GM12878 (cell line): ENCODE data around the gene GLE1. TPM values are rescaled to one million over a fixed set of nuclear protein-coding genes. Genes with fewer than 3 reads are reported as not detected.

Source experiments
- NR2C2 ChIP-seq: IDR thresholded peaks from 2 replicates; pipeline ENCODE4 v1.6.1; 2011; ENCODE audit warnings: borderline replicate concordance, low read depth; ENCODE audit not compliant: control insufficient read depth, insufficient read length
- RAD51 ChIP-seq: fragments of 450-650 bp; IDR thresholded peaks from 2 replicates; pipeline ENCODE4 v1.6.1; 2016; ENCODE audit warnings: moderate library complexity, mild to moderate bottlenecking, inconsistent platforms
- TCF3 ChIP-seq: IDR thresholded peaks from 2 replicates; pipeline ENCODE4 v1.6.1; 2012; ENCODE audit warnings: low read depth, mild to moderate bottlenecking, low read length, borderline replicate concordance; ENCODE audit not compliant: insufficient read depth
- YY1 ChIP-seq: IDR thresholded peaks from 2 replicates; pipeline ENCODE4 v1.6.1; 2011; ENCODE audit warnings: low read depth, mild to moderate bottlenecking, low read length
- ZZZ3 ChIP-seq: IDR thresholded peaks from 2 replicates; pipeline ENCODE4 v1.6.1; 2011; ENCODE audit warnings: low read depth; ENCODE audit not compliant: control insufficient read depth, insufficient read length
- polyA plus RNA-seq, 11 experiments: library from polyadenylated mRNA; depleted of rRNA in 4 of 11; unstranded in 6 of 11; stranded (reverse) in 5 of 11; fragments of >200 nt; fragmentation: Nextera tagmentation in 4 of 11; fragmentation: Illumina TruSeq in 1 of 11; extraction: Ambion mirVana in 4 of 11; extraction: Trizol in 1 of 11; gene quantifications; 1 replicate in 1 of 11; 2 replicates in 10 of 11; pipeline versions ENCODE4 v1.2.1 to v1.2.3, GENCODE V29; 2011 to 2016; ENCODE audit warnings: inconsistent platforms in 2 of 11, missing spikeins in 2 of 11, low read depth in 1 of 11
- small RNA-seq: library from RNA; depleted of rRNA; stranded (forward); fragments of <200 nt; gene quantifications from one replicate; pipeline ENCODE3, GENCODE V24; 2014
- total RNA-seq, 4 experiments: library from RNA; depleted of rRNA in 3 of 4; stranded (reverse); fragments of >200 nt in 3 of 4; fragmentation: Illumina TruSeq in 1 of 4; extraction: Trizol in 1 of 4; gene quantifications; 2 replicates each; pipeline versions ENCODE4 v1.2.1 to v1.2.3, GENCODE V29; 2013 to 2021
- TF ChIP-seq, protein P1 (sequence below): fragments of 450-650 bp; IDR thresholded peaks from 2 replicates; pipeline ENCODE4 v1.6.1; 2017; ENCODE audit warnings: mild to moderate bottlenecking, moderate library complexity
- TF ChIP-seq, protein P2 (sequence below): fragments of 450-650 bp; IDR thresholded peaks from 2 replicates; pipeline ENCODE4 v1.6.1; 2017; ENCODE audit warnings: mild to moderate bottlenecking, low read depth, inconsistent platforms; ENCODE audit not compliant: poor library complexity, severe bottlenecking
- TF ChIP-seq, protein P3 (sequence below): fragments of 450-650 bp; IDR thresholded peaks from 2 replicates; pipeline ENCODE4 v1.6.1; 2017; ENCODE audit warnings: low read depth, mild to moderate bottlenecking, moderate library complexity

GLE1 gene
- total and polyA plus RNA-seq, 10 of the 15 experiments (the other 5 are each of a cell fraction or from before 2014, with no cell fraction given): 17.4 to 52.0 (median 37.7) TPM

DNA sequence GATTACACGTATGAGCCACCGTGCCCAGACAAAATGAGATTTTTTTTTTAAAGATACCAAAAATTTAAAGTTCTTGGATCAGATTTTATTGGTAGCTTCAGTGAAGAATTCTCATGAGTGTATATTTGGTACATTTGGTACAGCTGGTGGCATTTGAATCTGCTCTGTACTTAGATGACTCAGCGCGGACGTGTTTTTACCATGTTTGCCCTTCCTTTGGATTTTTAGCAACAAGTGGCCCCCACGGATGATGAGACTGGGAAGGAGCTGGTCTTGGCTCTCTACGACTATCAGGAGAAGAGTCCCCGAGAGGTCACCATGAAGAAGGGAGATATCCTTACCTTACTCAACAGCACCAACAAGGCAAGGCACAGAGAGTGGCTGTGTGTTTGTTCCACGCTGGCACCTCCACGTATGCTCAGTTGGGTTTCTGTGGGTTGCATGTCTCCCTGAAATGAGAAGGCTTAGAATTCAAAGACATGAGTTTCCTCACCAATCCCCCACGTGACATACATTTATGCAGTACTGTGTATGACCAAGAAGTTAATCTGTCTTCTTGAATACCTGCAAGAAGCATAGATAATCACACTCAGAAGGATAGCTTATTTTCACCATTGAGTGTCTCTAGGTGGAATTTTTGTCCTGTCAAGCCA lies 84.2 kb downstream of the GLE1 start (continued):
- TF ChIP-seq, protein P1, sequence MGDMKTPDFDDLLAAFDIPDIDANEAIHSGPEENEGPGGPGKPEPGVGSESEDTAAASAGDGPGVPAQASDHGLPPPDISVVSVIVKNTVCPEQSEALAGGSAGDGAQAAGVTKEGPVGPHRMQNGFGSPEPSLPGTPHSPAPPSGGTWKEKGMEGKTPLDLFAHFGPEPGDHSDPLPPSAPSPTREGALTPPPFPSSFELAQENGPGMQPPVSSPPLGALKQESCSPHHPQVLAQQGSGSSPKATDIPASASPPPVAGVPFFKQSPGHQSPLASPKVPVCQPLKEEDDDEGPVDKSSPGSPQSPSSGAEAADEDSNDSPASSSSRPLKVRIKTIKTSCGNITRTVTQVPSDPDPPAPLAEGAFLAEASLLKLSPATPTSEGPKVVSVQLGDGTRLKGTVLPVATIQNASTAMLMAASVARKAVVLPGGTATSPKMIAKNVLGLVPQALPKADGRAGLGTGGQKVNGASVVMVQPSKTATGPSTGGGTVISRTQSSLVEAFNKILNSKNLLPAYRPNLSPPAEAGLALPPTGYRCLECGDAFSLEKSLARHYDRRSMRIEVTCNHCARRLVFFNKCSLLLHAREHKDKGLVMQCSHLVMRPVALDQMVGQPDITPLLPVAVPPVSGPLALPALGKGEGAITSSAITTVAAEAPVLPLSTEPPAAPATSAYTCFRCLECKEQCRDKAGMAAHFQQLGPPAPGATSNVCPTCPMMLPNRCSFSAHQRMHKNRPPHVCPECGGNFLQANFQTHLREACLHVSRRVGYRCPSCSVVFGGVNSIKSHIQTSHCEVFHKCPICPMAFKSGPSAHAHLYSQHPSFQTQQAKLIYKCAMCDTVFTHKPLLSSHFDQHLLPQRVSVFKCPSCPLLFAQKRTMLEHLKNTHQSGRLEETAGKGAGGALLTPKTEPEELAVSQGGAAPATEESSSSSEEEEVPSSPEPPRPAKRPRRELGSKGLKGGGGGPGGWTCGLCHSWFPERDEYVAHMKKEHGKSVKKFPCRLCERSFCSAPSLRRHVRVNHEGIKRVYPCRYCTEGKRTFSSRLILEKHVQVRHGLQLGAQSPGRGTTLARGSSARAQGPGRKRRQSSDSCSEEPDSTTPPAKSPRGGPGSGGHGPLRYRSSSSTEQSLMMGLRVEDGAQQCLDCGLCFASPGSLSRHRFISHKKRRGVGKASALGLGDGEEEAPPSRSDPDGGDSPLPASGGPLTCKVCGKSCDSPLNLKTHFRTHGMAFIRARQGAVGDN: no peak
- TF ChIP-seq, protein P2, sequence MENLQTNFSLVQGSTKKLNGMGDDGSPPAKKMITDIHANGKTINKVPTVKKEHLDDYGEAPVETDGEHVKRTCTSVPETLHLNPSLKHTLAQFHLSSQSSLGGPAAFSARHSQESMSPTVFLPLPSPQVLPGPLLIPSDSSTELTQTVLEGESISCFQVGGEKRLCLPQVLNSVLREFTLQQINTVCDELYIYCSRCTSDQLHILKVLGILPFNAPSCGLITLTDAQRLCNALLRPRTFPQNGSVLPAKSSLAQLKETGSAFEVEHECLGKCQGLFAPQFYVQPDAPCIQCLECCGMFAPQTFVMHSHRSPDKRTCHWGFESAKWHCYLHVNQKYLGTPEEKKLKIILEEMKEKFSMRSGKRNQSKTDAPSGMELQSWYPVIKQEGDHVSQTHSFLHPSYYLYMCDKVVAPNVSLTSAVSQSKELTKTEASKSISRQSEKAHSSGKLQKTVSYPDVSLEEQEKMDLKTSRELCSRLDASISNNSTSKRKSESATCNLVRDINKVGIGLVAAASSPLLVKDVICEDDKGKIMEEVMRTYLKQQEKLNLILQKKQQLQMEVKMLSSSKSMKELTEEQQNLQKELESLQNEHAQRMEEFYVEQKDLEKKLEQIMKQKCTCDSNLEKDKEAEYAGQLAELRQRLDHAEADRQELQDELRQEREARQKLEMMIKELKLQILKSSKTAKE: no peak
- TF ChIP-seq, protein P3, sequence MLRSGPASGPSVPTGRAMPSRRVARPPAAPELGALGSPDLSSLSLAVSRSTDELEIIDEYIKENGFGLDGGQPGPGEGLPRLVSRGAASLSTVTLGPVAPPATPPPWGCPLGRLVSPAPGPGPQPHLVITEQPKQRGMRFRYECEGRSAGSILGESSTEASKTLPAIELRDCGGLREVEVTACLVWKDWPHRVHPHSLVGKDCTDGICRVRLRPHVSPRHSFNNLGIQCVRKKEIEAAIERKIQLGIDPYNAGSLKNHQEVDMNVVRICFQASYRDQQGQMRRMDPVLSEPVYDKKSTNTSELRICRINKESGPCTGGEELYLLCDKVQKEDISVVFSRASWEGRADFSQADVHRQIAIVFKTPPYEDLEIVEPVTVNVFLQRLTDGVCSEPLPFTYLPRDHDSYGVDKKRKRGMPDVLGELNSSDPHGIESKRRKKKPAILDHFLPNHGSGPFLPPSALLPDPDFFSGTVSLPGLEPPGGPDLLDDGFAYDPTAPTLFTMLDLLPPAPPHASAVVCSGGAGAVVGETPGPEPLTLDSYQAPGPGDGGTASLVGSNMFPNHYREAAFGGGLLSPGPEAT: no peak
- TF ChIP-seq NR2C2 (no peak), TCF3 (no peak), RAD51 (no peak), ZZZ3 (no peak), YY1 (no peak)

Small RNAs within 50 kb of the gene (small RNA-seq; reads per million reads assigned to genes)
- gene RNU7-171P: not detected

Other genes starting within 250 kb of the GLE1 start
Only the 7 nearest of the 13 such genes appear.
- gene COQ4, start 181.9 kb upstream of the GLE1 start, total RNA-seq (2014; rRNA removed): 57.6 and 64.1 TPM in 2 replicates
- gene COQ4, start 181.9 kb upstream of the GLE1 start, total RNA-seq (2014; rRNA removed; fragmentation: Illumina TruSeq; extraction: Trizol): 22.7 and 23.7 TPM in 2 replicates
- 39.3 and 39.4 TPM in 2 replicates for gene COQ4, start 181.9 kb upstream of the GLE1 start, total RNA-seq (2021)
- gene COQ4, start 181.9 kb upstream of the GLE1 start, polyA plus RNA-seq (2011; rRNA removed): 23.7 and 37.9 TPM in 2 replicates
- 12.4 and 23.9 TPM in 2 replicates for gene COQ4, start 181.9 kb upstream of the GLE1 start, polyA plus RNA-seq (2014; fragmentation: Illumina TruSeq; extraction: Trizol)
- gene COQ4, start 181.9 kb upstream of the GLE1 start, polyA plus RNA-seq (2014; fragmentation: Nextera tagmentation; extraction: Ambion mirVana): 1 to 10 TPM; 3.8 to 9.1 TPM
- gene COQ4, start 181.9 kb upstream of the GLE1 start, polyA plus RNA-seq (2014; rRNA removed): 61.6 and 62.2 TPM in 2 replicates
- 10 to 100 TPM; 60.5 to 61.1 TPM for gene COQ4, start 181.9 kb upstream of the GLE1 start, polyA plus RNA-seq (2016; fragmentation: Nextera tagmentation; extraction: Ambion mirVana)
- 9.8 and 14.0 TPM in 2 replicates for gene SLC27A4, start 164.2 kb upstream of the GLE1 start, total RNA-seq (2014; rRNA removed)
- gene SLC27A4, start 164.2 kb upstream of the GLE1 start, total RNA-seq (2014; rRNA removed; fragmentation: Illumina TruSeq; extraction: Trizol): 4.2 and 5.8 TPM in 2 replicates
- gene SLC27A4, start 164.2 kb upstream of the GLE1 start, total RNA-seq (2021): 13.5 and 13.9 TPM in 2 replicates
- gene SLC27A4, start 164.2 kb upstream of the GLE1 start, polyA plus RNA-seq (2011; rRNA removed): 1.5 and 4.4 TPM in 2 replicates
- 2.0 and 5.5 TPM in 2 replicates for gene SLC27A4, start 164.2 kb upstream of the GLE1 start, polyA plus RNA-seq (2014; fragmentation: Illumina TruSeq; extraction: Trizol)
- gene SLC27A4, start 164.2 kb upstream of the GLE1 start, polyA plus RNA-seq (2014; fragmentation: Nextera tagmentation; extraction: Ambion mirVana): 1 to 10 TPM in 1 of 2 experiments, under 1 TPM in 1; 0.13 to 1.1 TPM
- 9.4 and 12.9 TPM in 2 replicates for gene SLC27A4, start 164.2 kb upstream of the GLE1 start, polyA plus RNA-seq (2014; rRNA removed)
- gene SLC27A4, start 164.2 kb upstream of the GLE1 start, polyA plus RNA-seq (2016; fragmentation: Nextera tagmentation; extraction: Ambion mirVana): 10 to 100 TPM in 1 of 2 experiments, 1 to 10 TPM in 1; 9.4 to 12.1 TPM
- 55.9 and 62.0 TPM in 2 replicates for gene URM1, start 133.3 kb upstream of the GLE1 start, total RNA-seq (2014; rRNA removed)
- 27.8 and 31.4 TPM in 2 replicates for gene URM1, start 133.3 kb upstream of the GLE1 start, total RNA-seq (2014; rRNA removed; fragmentation: Illumina TruSeq; extraction: Trizol)
- 75.3 and 77.7 TPM in 2 replicates for gene URM1, start 133.3 kb upstream of the GLE1 start, total RNA-seq (2021)
- gene URM1, start 133.3 kb upstream of the GLE1 start, polyA plus RNA-seq (2011; rRNA removed): 31.2 and 54.5 TPM in 2 replicates
- gene URM1, start 133.3 kb upstream of the GLE1 start, polyA plus RNA-seq (2014; fragmentation: Illumina TruSeq; extraction: Trizol): 30.4 and 72.5 TPM in 2 replicates
- 10 to 100 TPM in 1 of 2 experiments, 1 to 10 TPM in 1; 7.9 to 14.1 TPM for gene URM1, start 133.3 kb upstream of the GLE1 start, polyA plus RNA-seq (2014; fragmentation: Nextera tagmentation; extraction: Ambion mirVana)
- 75.8 and 76.2 TPM in 2 replicates for gene URM1, start 133.3 kb upstream of the GLE1 start, polyA plus RNA-seq (2014; rRNA removed)
- 10 to 100 TPM; 65.3 to 68.7 TPM for gene URM1, start 133.3 kb upstream of the GLE1 start, polyA plus RNA-seq (2016; fragmentation: Nextera tagmentation; extraction: Ambion mirVana)
- gene CERCAM, start 83.9 kb upstream of the GLE1 start, total RNA-seq (2014; rRNA removed): 0.87 and 0.96 TPM in 2 replicates
- 0.31 and 0.46 TPM in 2 replicates for gene CERCAM, start 83.9 kb upstream of the GLE1 start, total RNA-seq (2014; rRNA removed; fragmentation: Illumina TruSeq; extraction: Trizol)
- 1.2 TPM in 2 replicates for gene CERCAM, start 83.9 kb upstream of the GLE1 start, total RNA-seq (2021)
- 3.2 and 6.7 TPM in 2 replicates for gene CERCAM, start 83.9 kb upstream of the GLE1 start, polyA plus RNA-seq (2011; rRNA removed)
- 0.13 and 0.34 TPM in 2 replicates for gene CERCAM, start 83.9 kb upstream of the GLE1 start, polyA plus RNA-seq (2014; fragmentation: Illumina TruSeq; extraction: Trizol)
- under 1 TPM; 0.05 TPM for gene CERCAM, start 83.9 kb upstream of the GLE1 start, polyA plus RNA-seq (2014; fragmentation: Nextera tagmentation; extraction: Ambion mirVana)
- gene CERCAM, start 83.9 kb upstream of the GLE1 start, polyA plus RNA-seq (2014; rRNA removed): 1.1 and 1.5 TPM in 2 replicates
- gene CERCAM, start 83.9 kb upstream of the GLE1 start, polyA plus RNA-seq (2016; fragmentation: Nextera tagmentation; extraction: Ambion mirVana): 1 to 10 TPM in 1 of 2 experiments, under 1 TPM in 1; 0.45 to 1.1 TPM
- gene ODF2, start 48.7 kb upstream of the GLE1 start, total RNA-seq (2014; rRNA removed): 36.7 and 38.4 TPM in 2 replicates
- 36.2 and 38.6 TPM in 2 replicates for gene ODF2, start 48.7 kb upstream of the GLE1 start, total RNA-seq (2014; rRNA removed; fragmentation: Illumina TruSeq; extraction: Trizol)
- gene ODF2, start 48.7 kb upstream of the GLE1 start, total RNA-seq (2021): 38.4 and 42.3 TPM in 2 replicates
- gene ODF2, start 48.7 kb upstream of the GLE1 start, polyA plus RNA-seq (2011; rRNA removed): 14.4 and 22.0 TPM in 2 replicates
- 40.6 and 46.0 TPM in 2 replicates for gene ODF2, start 48.7 kb upstream of the GLE1 start, polyA plus RNA-seq (2014; fragmentation: Illumina TruSeq; extraction: Trizol)
- gene ODF2, start 48.7 kb upstream of the GLE1 start, polyA plus RNA-seq (2014; fragmentation: Nextera tagmentation; extraction: Ambion mirVana): 10 to 100 TPM in 1 of 2 experiments, 1 to 10 TPM in 1; 8.7 to 14.3 TPM
- gene ODF2, start 48.7 kb upstream of the GLE1 start, polyA plus RNA-seq (2014; rRNA removed): 26.2 and 29.2 TPM in 2 replicates
- 10 to 100 TPM; 55.6 to 65.1 TPM for gene ODF2, start 48.7 kb upstream of the GLE1 start, polyA plus RNA-seq (2016; fragmentation: Nextera tagmentation; extraction: Ambion mirVana)
- 117 and 149 TPM in 2 replicates for gene SPTAN1, start 47.9 kb downstream of the GLE1 start, total RNA-seq (2014; rRNA removed)
- 72.8 and 76.4 TPM in 2 replicates for gene SPTAN1, start 47.9 kb downstream of the GLE1 start, total RNA-seq (2014; rRNA removed; fragmentation: Illumina TruSeq; extraction: Trizol)
- 151 and 156 TPM in 2 replicates for gene SPTAN1, start 47.9 kb downstream of the GLE1 start, total RNA-seq (2021)
- 77.5 and 123 TPM in 2 replicates for gene SPTAN1, start 47.9 kb downstream of the GLE1 start, polyA plus RNA-seq (2011; rRNA removed)
- gene SPTAN1, start 47.9 kb downstream of the GLE1 start, polyA plus RNA-seq (2014; fragmentation: Illumina TruSeq; extraction: Trizol): 52.9 and 70.9 TPM in 2 replicates
- 10 to 100 TPM; 18.7 to 46.9 TPM for gene SPTAN1, start 47.9 kb downstream of the GLE1 start, polyA plus RNA-seq (2014; fragmentation: Nextera tagmentation; extraction: Ambion mirVana)
- gene SPTAN1, start 47.9 kb downstream of the GLE1 start, polyA plus RNA-seq (2014; rRNA removed): 104 and 116 TPM in 2 replicates
- 10 to 100 TPM; 65.0 to 66.1 TPM for gene SPTAN1, start 47.9 kb downstream of the GLE1 start, polyA plus RNA-seq (2016; fragmentation: Nextera tagmentation; extraction: Ambion mirVana)
- 91.1 and 109 TPM in 2 replicates for gene DYNC2I2, start 152.1 kb downstream of the GLE1 start, total RNA-seq (2014; rRNA removed)
- 18.4 and 19.7 TPM in 2 replicates for gene DYNC2I2, start 152.1 kb downstream of the GLE1 start, total RNA-seq (2014; rRNA removed; fragmentation: Illumina TruSeq; extraction: Trizol)
- 61.0 and 64.7 TPM in 2 replicates for gene DYNC2I2, start 152.1 kb downstream of the GLE1 start, total RNA-seq (2021)
- gene DYNC2I2, start 152.1 kb downstream of the GLE1 start, polyA plus RNA-seq (2011; rRNA removed): 15.4 and 31.2 TPM in 2 replicates
- 2.4 and 11.1 TPM in 2 replicates for gene DYNC2I2, start 152.1 kb downstream of the GLE1 start, polyA plus RNA-seq (2014; fragmentation: Illumina TruSeq; extraction: Trizol)
- gene DYNC2I2, start 152.1 kb downstream of the GLE1 start, polyA plus RNA-seq (2014; fragmentation: Nextera tagmentation; extraction: Ambion mirVana): 1 to 10 TPM in 1 of 2 experiments, under 1 TPM in 1; 0.89 to 2.3 TPM
- gene DYNC2I2, start 152.1 kb downstream of the GLE1 start, polyA plus RNA-seq (2014; rRNA removed): 84.1 and 95.5 TPM in 2 replicates
- 100 to 1,000 TPM in 1 of 2 experiments, 10 to 100 TPM in 1; 88.0 to 118 TPM for gene DYNC2I2, start 152.1 kb downstream of the GLE1 start, polyA plus RNA-seq (2016; fragmentation: Nextera tagmentation; extraction: Ambion mirVana)